ENCODE measurements around the gene DVL3. TPM values are rescaled to one million over a fixed set of nuclear protein-coding genes. Genes with fewer than 3 reads are reported as not detected.

Gene DVL3
- polyA plus RNA-seq, 2 of the 4 experiments (the other 2 are of a cell fraction) = 14.1 to 24.4 TPM

DNA sequence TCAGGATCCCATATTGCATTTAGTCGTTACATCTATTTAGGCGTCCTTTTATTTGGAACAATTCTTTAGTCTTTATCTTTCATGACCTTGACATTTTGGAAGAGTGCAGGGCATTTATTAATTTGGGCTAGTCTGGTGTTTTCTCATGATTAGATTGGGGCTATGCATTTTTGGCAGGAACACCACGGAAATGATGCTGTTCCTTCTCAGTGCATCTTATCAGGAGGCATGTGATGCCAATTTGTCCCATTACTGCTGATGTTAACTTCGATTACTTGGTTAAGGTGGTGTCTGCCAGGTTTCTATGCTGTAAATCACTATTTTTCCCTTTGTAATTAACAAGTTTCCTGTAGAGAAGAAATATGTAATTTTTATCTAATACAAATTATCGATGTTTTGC lies 56.1 kb downstream of the DVL3 start:
- ChIA-PET POLR2A (no interaction called here), CTCF (interaction anchor here (1.3 to 2.4 kb wide), 2 partner anchors 17 to 39 kb away, joined by 3 to 10 read pairs; no protein-coding TSS in a partner anchor)
- Histone ChIP-seq H3K4me1 (no peaks in the 10 kb centered on the region), H3K4me2 (no peak overlapping the region), H3K27ac (no peak overlapping the region), H3K4me3 (no peak overlapping the region), H3K9me3 (no peaks in the 10 kb centered on the region)
- 41% methylated on average over 5 of the region's 5 CpGs for WGBS (ENCODE audit: missing lambda C conversion rate)
- no peak for TF ChIP-seq ESRRA (IDR thresholded peaks at IDR 0.05; ENCODE audit: borderline replicate concordance, low read length)
- no peak for TF ChIP-seq FOSL2 (IDR thresholded peaks at IDR 0.05)
- no peak for TF ChIP-seq FOSL2 (CRISPR knock-in tag; IDR thresholded peaks at IDR 0.05)
- no peak for TF ChIP-seq FOXS1 (CRISPR knock-in tag; IDR thresholded peaks at IDR 0.05)
- TF ChIP-seq MYC (IDR thresholded peaks at IDR 0.05; ENCODE audit: borderline replicate concordance, low read length) = no peak
- TF ChIP-seq RFX5 (IDR thresholded peaks at IDR 0.05) = no peak
- no peak for TF ChIP-seq PHF8 (IDR thresholded peaks at IDR 0.05; ENCODE audit: borderline replicate concordance, low read depth)
- no peak for TF ChIP-seq HOXA7 (CRISPR knock-in tag; IDR thresholded peaks at IDR 0.05)
- no peak for TF ChIP-seq POLR2A (IDR thresholded peaks at IDR 0.05; ENCODE audit: low read length)
- TF ChIP-seq CEBPB (IDR thresholded peaks at IDR 0.05) = no peak
- TF ChIP-seq POLR2AphosphoS2 (conservative IDR thresholded peaks at IDR 0.05; ENCODE audit: low read length) = no peak
- TF ChIP-seq NPAS2 (CRISPR knock-in tag; IDR thresholded peaks at IDR 0.05; ENCODE audit: borderline replicate concordance) = no peak
- no peak for TF ChIP-seq CHD2 (IDR thresholded peaks at IDR 0.05; ENCODE audit: low read length, partially characterized antibody)
- TF ChIP-seq, protein P1, sequence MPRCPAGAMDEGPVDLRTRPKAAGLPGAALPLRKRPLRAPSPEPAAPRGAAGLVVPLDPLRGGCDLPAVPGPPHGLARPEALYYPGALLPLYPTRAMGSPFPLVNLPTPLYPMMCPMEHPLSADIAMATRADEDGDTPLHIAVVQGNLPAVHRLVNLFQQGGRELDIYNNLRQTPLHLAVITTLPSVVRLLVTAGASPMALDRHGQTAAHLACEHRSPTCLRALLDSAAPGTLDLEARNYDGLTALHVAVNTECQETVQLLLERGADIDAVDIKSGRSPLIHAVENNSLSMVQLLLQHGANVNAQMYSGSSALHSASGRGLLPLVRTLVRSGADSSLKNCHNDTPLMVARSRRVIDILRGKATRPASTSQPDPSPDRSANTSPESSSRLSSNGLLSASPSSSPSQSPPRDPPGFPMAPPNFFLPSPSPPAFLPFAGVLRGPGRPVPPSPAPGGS (IDR thresholded peaks at IDR 0.05) = no peak
- no peak for TF ChIP-seq CHD4 (IDR thresholded peaks at IDR 0.05; ENCODE audit: borderline replicate concordance)
- TF ChIP-seq NR3C1 (IDR thresholded peaks at IDR 0.05) = no peak
- TF ChIP-seq TP53 (CRISPR knock-in tag; IDR thresholded peaks at IDR 0.05) = no peak
- TF ChIP-seq, protein P2, sequence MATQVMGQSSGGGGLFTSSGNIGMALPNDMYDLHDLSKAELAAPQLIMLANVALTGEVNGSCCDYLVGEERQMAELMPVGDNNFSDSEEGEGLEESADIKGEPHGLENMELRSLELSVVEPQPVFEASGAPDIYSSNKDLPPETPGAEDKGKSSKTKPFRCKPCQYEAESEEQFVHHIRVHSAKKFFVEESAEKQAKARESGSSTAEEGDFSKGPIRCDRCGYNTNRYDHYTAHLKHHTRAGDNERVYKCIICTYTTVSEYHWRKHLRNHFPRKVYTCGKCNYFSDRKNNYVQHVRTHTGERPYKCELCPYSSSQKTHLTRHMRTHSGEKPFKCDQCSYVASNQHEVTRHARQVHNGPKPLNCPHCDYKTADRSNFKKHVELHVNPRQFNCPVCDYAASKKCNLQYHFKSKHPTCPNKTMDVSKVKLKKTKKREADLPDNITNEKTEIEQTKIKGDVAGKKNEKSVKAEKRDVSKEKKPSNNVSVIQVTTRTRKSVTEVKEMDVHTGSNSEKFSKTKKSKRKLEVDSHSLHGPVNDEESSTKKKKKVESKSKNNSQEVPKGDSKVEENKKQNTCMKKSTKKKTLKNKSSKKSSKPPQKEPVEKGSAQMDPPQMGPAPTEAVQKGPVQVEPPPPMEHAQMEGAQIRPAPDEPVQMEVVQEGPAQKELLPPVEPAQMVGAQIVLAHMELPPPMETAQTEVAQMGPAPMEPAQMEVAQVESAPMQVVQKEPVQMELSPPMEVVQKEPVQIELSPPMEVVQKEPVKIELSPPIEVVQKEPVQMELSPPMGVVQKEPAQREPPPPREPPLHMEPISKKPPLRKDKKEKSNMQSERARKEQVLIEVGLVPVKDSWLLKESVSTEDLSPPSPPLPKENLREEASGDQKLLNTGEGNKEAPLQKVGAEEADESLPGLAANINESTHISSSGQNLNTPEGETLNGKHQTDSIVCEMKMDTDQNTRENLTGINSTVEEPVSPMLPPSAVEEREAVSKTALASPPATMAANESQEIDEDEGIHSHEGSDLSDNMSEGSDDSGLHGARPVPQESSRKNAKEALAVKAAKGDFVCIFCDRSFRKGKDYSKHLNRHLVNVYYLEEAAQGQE (IDR thresholded peaks at IDR 0.05) = no peak
- no peak for TF ChIP-seq SMC3 (IDR thresholded peaks at IDR 0.05)
- FAIRE-seq = no peak
- DNase-seq (ENCODE audit: low read depth in 1 of 2, low spot score in 1 of 2) = no peak
- ATAC-seq = no peak

- Histone ChIP-seq H3K4me3 (no peak overlapping the region), H3K27ac (no peak overlapping the region), H3K4me1 (no peaks in the 10 kb centered on the region), H3K4me2 (no peak overlapping the region), H3K9me3 (no peaks in the 10 kb centered on the region)
- no peak for TF ChIP-seq MAZ (IDR thresholded peaks at IDR 0.05; ENCODE audit: borderline replicate concordance, low read depth, low read length)
- TF ChIP-seq EP300 (IDR thresholded peaks at IDR 0.05) = no peak
- TF ChIP-seq RARB (CRISPR knock-in tag; IDR thresholded peaks at IDR 0.05) = no peak
- no peak for TF ChIP-seq POLR2A (IDR thresholded peaks at IDR 0.05; ENCODE audit: low read length)
- TF ChIP-seq FOSB (CRISPR knock-in tag; IDR thresholded peaks at IDR 0.05) = no peak
- TF ChIP-seq, protein P3, sequence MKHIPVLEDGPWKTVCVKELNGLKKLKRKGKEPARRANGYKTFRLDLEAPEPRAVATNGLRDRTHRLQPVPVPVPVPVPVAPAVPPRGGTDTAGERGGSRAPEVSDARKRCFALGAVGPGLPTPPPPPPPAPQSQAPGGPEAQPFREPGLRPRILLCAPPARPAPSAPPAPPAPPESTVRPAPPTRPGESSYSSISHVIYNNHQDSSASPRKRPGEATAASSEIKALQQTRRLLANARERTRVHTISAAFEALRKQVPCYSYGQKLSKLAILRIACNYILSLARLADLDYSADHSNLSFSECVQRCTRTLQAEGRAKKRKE (CRISPR knock-in tag; IDR thresholded peaks at IDR 0.05; ENCODE audit: low read depth) = no peak
- TF ChIP-seq EHF (CRISPR knock-in tag; IDR thresholded peaks at IDR 0.05) = no peak
- TF ChIP-seq NPAS2 (CRISPR knock-in tag; IDR thresholded peaks at IDR 0.05; ENCODE audit: borderline replicate concordance) = no peak
- no peak for TF ChIP-seq GATA3 (IDR thresholded peaks at IDR 0.05; ENCODE audit: borderline replicate concordance)
- TF ChIP-seq ZSCAN20 (CRISPR knock-in tag; IDR thresholded peaks at IDR 0.05) = no peak
- ATAC-seq (no peak), DNase-seq (ENCODE audit: low read depth in 1 of 2, low spot score in 1 of 2) (no peak), FAIRE-seq (no peak)
- POLR2A ChIA-PET = no interaction called here
- WGBS (ENCODE audit: missing lambda C conversion rate) = 54% methylated on average over 5 of the region's 5 CpGs
- CTCF ChIA-PET = interaction anchor here (1.3 to 2.4 kb wide), 2 partner anchors 16 to 38 kb away, joined by 3 to 10 read pairs; no protein-coding TSS in a partner anchor
Observed at GRCh38 chr3:184211718-184212117, 56.5 kb downstream of the DVL3 start.

Measured in A549 (cell line).